Germinal center (tissue), 1 donor: ENCODE measurements around the gene CYBC1.
"Not testable (repeated sequence)": the region's sequence is repeated elsewhere in the genome, so short reads cannot be mapped to it uniquely, and the experiment has no call there.

Experiments
- DNase-seq: peaks from one replicate; pipeline ENCODE4 v3.0.0; 2012; ENCODE audit warnings: mixed read lengths, low spot score

The CYBC1 gene

GRCh38 chr17:82435103-82435502 lies 15.4 kb downstream of the CYBC1 start:
- DNase-seq: no peak

GRCh38 chr17:82434216-82434565 lies 16.4 kb downstream of the CYBC1 start:
- DNase-seq: peak; percentile 60

GRCh38 chr17:82433560-82434215 lies 16.9 kb downstream of the CYBC1 start:
- no peak for DNase-seq

- DNase-seq: no peak
These were observed 18.5 kb downstream of the CYBC1 start for GRCh38 chr17:82432017-82432416.

GRCh38 chr17:82429824-82430223 lies 20.7 kb downstream of the CYBC1 start:
- no peak for DNase-seq

- DNase-seq: no peak
These were observed 22.0 kb downstream of the CYBC1 start for GRCh38 chr17:82428546-82428945.

- DNase-seq: no peak
These were observed 25.7 kb downstream of the CYBC1 start for GRCh38 chr17:82424863-82425159.

GRCh38 chr17:82424001-82424862 lies 26.3 kb downstream of the CYBC1 start:
- peak; percentile 53 for DNase-seq

GRCh38 chr17:82419540-82419939 lies 31.0 kb downstream of the CYBC1 start:
- peak; percentile 30 for DNase-seq

- peak; percentile 100 for DNase-seq
These were observed 32.3 kb downstream of the CYBC1 start, which contains the start of the genes HEXD and OGFOD3 for GRCh38 chr17:82418001-82418986. Gene HEXD, plus strand, starts transcription at chr17:82418347. Its CDS starts 1,453 bp downstream, at chr17:82419800. Gene OGFOD3, minus strand, starts transcription at chr17:82418586. Its CDS starts 101 bp downstream, at chr17:82418485.

GRCh38 chr17:82416771-82417170 lies 33.8 kb downstream of the CYBC1 start:
- DNase-seq: no peak

GRCh38 chr17:82416264-82416663 lies 34.3 kb downstream of the CYBC1 start:
- no peak for DNase-seq

GRCh38 chr17:82415786-82416185 lies 34.8 kb downstream of the CYBC1 start:
- DNase-seq: no peak

GRCh38 chr17:82415336-82415735 lies 35.2 kb downstream of the CYBC1 start:
- DNase-seq: no peak

GRCh38 chr17:82414548-82415281 lies 35.8 kb downstream of the CYBC1 start:
- DNase-seq: peak; percentile 81

- DNase-seq: no peak
These were observed 37.7 kb downstream of the CYBC1 start for GRCh38 chr17:82412535-82413520.

GRCh38 chr17:82412081-82412480 lies 38.5 kb downstream of the CYBC1 start:
- DNase-seq: not testable (repeated sequence)

- DNase-seq: no peak
These were observed 39.0 kb downstream of the CYBC1 start for GRCh38 chr17:82411396-82412053.

- no peak for DNase-seq
These were observed 40.4 kb downstream of the CYBC1 start for GRCh38 chr17:82410014-82410716.
